Activated CD4-positive, alpha-beta T cell treated with anti-CD3 and anti-CD28 coated beads, Interleukin-2, amount 10 ng/mL, durations not matched to agents 7 days and 5 days (primary cell): ENCODE measurements around the gene KCNC3. TPM values are rescaled to one million over a fixed set of nuclear protein-coding genes. Genes with fewer than 3 reads are reported as not detected.

Experiments used
- CTCF ChIA-PET: fragments of 350-600 bp; sonication (Branson Sonifier 250); formaldehyde crosslinking; loops from one replicate; lab custom pipeline; 2021; ENCODE audit warnings: antibody characterized with exemption; lab: Charles Lee
- POLR2A ChIA-PET: fragments of 350-600 bp; sonication (Branson Sonifier 250); formaldehyde crosslinking; loops from one replicate; lab custom pipeline; 2021; ENCODE audit warnings: antibody characterized with exemption; lab: Charles Lee
- DNase-seq: peaks from one replicate; pipeline ENCODE4 v3.0.0-alpha.2; 2020
- H3K27ac Mint-ChIP-seq: one replicate; pipeline ENCODE4 v1.8.0; 2021; ENCODE audit warnings: mild to moderate bottlenecking, moderate library complexity, mixed read lengths
- H3K27me3 Mint-ChIP-seq: one replicate; pipeline ENCODE4 v1.8.0; 2021; ENCODE audit warnings: mixed read lengths
- H3K36me3 Mint-ChIP-seq: one replicate; pipeline ENCODE4 v1.8.0; 2021; ENCODE audit warnings: low read depth, mixed read lengths
- H3K4me1 Mint-ChIP-seq: one replicate; pipeline ENCODE4 v1.8.0; 2021; ENCODE audit warnings: mixed read lengths
- H3K4me3 Mint-ChIP-seq: one replicate; pipeline ENCODE4 v1.8.0; 2021; ENCODE audit warnings: mild to moderate bottlenecking, moderate library complexity, mixed read lengths
- H3K9me3 Mint-ChIP-seq: one replicate; pipeline ENCODE4 v1.8.0; 2021; ENCODE audit warnings: mixed read lengths
- total RNA-seq, 2 experiments: library from RNA; stranded (reverse); gene quantifications; one replicate each; pipeline ENCODE4 v1.2.3, GENCODE V29; 2021

The KCNC3 gene
- total RNA-seq, 2 experiments from 2014 or later = 3.4 to 4.1 TPM

GRCh38 chr19:50269653-50270052 is 59.5 kb downstream of the KCNC3 start:
- ChIA-PET CTCF (no interaction called here), POLR2A (no interaction called here)
- Mint-ChIP-seq H3K9me3 (no peaks in the 10 kb centered on the region), H3K27ac (no peak overlapping the region), H3K4me1 (no peaks in the 10 kb centered on the region), H3K27me3 (peaks cover 1% of the 10 kb centered on the region), H3K36me3 (no peaks in the 10 kb centered on the region), H3K4me3 (no peak overlapping the region)
- DNase-seq = no peak

- POLR2A ChIA-PET = no interaction called here
- CTCF ChIA-PET = interaction anchor here (1.0 kb wide), 1 partner anchor 13 kb away, joined by 4 read pairs; no protein-coding TSS in a partner anchor
- no peaks in the 10 kb centered on the region for H3K4me1 Mint-ChIP-seq
- no peak overlapping the region for H3K4me3 Mint-ChIP-seq
- no peaks in the 10 kb centered on the region for H3K36me3 Mint-ChIP-seq
- H3K9me3 Mint-ChIP-seq = no peaks in the 10 kb centered on the region
- H3K27me3 Mint-ChIP-seq = peaks cover 1% of the 10 kb centered on the region
- DNase-seq = no peak
- H3K27ac Mint-ChIP-seq = no peak overlapping the region
Measured at GRCh38 chr19:50268501-50268900, 60.7 kb downstream of the KCNC3 start.

GRCh38 chr19:50268041-50268440 is 61.1 kb downstream of the KCNC3 start:
- Mint-ChIP-seq H3K4me3 (no peak overlapping the region), H3K36me3 (no peaks in the 10 kb centered on the region), H3K9me3 (no peaks in the 10 kb centered on the region), H3K4me1 (no peaks in the 10 kb centered on the region), H3K27me3 (peaks cover 1% of the 10 kb centered on the region), H3K27ac (no peak overlapping the region)
- ChIA-PET CTCF (interaction anchor here (1.0 kb wide), 1 partner anchor 13 kb away, joined by 4 read pairs; no protein-coding TSS in a partner anchor), POLR2A (no interaction called here)
- DNase-seq = no peak

DNA sequence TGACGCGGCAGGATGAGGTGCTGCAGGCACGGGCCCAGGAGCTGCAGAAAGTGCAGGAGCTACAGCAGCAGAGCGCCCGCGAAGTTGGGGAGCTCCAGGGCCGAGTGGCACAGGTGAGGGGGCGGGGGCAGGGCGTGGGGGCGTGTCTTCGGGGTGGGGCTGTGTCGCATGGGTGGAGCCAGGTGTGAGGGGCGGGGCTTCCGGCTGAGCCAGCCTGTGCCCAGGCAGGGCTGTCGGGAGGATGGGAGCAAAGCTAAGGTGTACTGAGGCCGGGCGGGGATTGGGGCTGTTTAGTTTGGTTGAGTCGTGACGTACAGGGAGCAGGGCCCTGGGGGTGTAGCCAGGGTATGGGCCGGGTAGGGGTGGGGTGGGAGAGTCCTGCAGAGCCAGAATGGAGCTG is 62.3 kb downstream of the KCNC3 start:
- CTCF ChIA-PET = interaction anchor here (0.6 kb wide), 1 partner anchor 269 kb away, joined by 3 read pairs; no protein-coding TSS in a partner anchor
- POLR2A ChIA-PET = no interaction called here
- H3K27me3 Mint-ChIP-seq = peaks cover 1% of the 10 kb centered on the region
- H3K27ac Mint-ChIP-seq = no peak overlapping the region
- DNase-seq = peak; percentile 26
- H3K9me3 Mint-ChIP-seq = no peaks in the 10 kb centered on the region
- H3K4me1 Mint-ChIP-seq = no peaks in the 10 kb centered on the region
- no peak overlapping the region for H3K4me3 Mint-ChIP-seq
- H3K36me3 Mint-ChIP-seq = no peaks in the 10 kb centered on the region

DNA sequence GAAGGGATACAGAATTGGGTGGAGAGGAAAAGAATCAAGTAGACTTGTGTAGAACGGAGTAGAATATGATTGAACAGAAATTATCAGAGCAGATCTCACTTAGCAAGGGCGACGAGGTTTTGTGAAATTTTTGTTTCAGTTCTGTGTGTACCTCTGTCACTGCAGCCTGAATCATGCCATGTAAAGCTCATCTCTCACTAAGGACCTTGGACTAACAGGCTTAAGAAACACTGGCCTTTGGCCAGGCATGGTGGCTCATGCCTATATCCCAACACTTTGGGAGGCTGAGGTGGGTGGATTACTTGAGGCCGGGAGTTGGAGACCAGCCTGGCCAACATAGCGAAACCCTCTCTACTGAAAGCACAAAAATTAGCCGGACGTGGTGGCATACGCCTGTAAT is 63.1 kb downstream of the KCNC3 start:
- no peaks in the 10 kb centered on the region for H3K4me1 Mint-ChIP-seq
- ChIA-PET POLR2A (no interaction called here), CTCF (no interaction called here)
- no peak for DNase-seq
- H3K27me3 Mint-ChIP-seq = peaks cover 1% of the 10 kb centered on the region
- no peaks in the 10 kb centered on the region for H3K9me3 Mint-ChIP-seq
- H3K36me3 Mint-ChIP-seq = no peaks in the 10 kb centered on the region
- H3K4me3 Mint-ChIP-seq = no peak overlapping the region
- H3K27ac Mint-ChIP-seq = no peak overlapping the region

GRCh38 chr19:50264483-50265186 is 64.5 kb downstream of the KCNC3 start:
- H3K9me3 Mint-ChIP-seq = no peaks in the 10 kb centered on the region
- no peak overlapping the region for H3K27ac Mint-ChIP-seq
- DNase-seq = no peak
- H3K27me3 Mint-ChIP-seq = peaks cover 1% of the 10 kb centered on the region
- ChIA-PET CTCF (no interaction called here), POLR2A (no interaction called here)
- H3K4me1 Mint-ChIP-seq = no peaks in the 10 kb centered on the region
- no peaks in the 10 kb centered on the region for H3K36me3 Mint-ChIP-seq
- H3K4me3 Mint-ChIP-seq = no peak overlapping the region

DNA sequence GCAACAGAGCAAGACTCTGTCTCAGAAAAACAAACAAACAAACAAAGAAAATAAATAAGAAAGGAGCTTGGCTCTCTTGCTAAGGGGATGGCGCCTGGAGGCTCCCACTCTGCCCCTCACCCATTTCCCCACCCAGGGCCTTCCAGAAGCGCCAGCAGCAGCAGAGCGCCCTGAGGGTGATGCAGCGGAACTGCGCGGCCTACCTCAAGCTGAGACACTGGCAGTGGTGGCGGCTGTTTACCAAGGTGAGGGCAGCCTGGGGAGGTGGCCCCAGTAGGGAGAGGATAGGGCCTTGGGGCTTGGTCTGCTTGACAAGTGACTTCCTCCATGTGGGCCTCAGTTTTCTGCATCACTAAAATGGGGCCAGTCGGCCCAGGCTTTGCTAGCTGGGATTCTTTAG is 66.0 kb downstream of the KCNC3 start:
- DNase-seq = no peak
- Mint-ChIP-seq H3K4me3 (no peak overlapping the region), H3K9me3 (no peaks in the 10 kb centered on the region), H3K27ac (no peak overlapping the region), H3K27me3 (peaks cover 1% of the 10 kb centered on the region), H3K4me1 (no peaks in the 10 kb centered on the region), H3K36me3 (no peaks in the 10 kb centered on the region)
- POLR2A ChIA-PET = no interaction called here
- CTCF ChIA-PET = interaction anchor here (0.6 kb wide), 2 partner anchors 747 to 1038 kb away, joined by 3 to 4 read pairs; no protein-coding TSS in a partner anchor

Other genes starting within 250 kb of the KCNC3 start
- not detected for gene IZUMO2, start 166.1 kb downstream of the KCNC3 start, total RNA-seq
- gene MYH14, start 125.8 kb downstream of the KCNC3 start, total RNA-seq = not detected
- gene NAPSA, start 36.3 kb upstream of the KCNC3 start, total RNA-seq = 1 to 10 TPM; 1.7 to 1.9 TPM
- gene NR1H2, start 47.1 kb upstream of the KCNC3 start, total RNA-seq = 10 to 100 TPM; 55.2 to 62.2 TPM
- gene POLD1, start 55.0 kb upstream of the KCNC3 start, total RNA-seq = 100 to 1,000 TPM; 156 to 167 TPM
- gene SPIB, start 89.6 kb upstream of the KCNC3 start, total RNA-seq = under 1 TPM; 0.48 to 0.50 TPM
- not detected for gene MYBPC2, start 103.5 kb upstream of the KCNC3 start, total RNA-seq
- 10 to 100 TPM; 57.8 to 64.9 TPM for gene EMC10, start 147.1 kb upstream of the KCNC3 start, total RNA-seq
- not detected for gene GARIN5A, start 147.5 kb upstream of the KCNC3 start, total RNA-seq
- 10 to 100 TPM; 35.7 to 42.0 TPM for gene JOSD2, start 181.8 kb upstream of the KCNC3 start, total RNA-seq
- not detected for gene ASPDH, start 184.5 kb upstream of the KCNC3 start, total RNA-seq
- gene LRRC4B, start 239.1 kb upstream of the KCNC3 start, total RNA-seq = not detected